ENCODE measurements around the gene BMPR1B. TPM values are rescaled to one million over a fixed set of nuclear protein-coding genes. Genes with fewer than 3 reads are reported as not detected.

Gene BMPR1B
- total RNA-seq: under 0.01 and 0.36 TPM in 2 replicates

GRCh38 chr4:94757192-94758140 is at the start of gene BMPR1B:
TSS of gene BMPR1B (plus strand) at chr4:94757955. CDS start at chr4:95104425, 346,470 bp downstream.

